Measurements from ENCODE around the gene ZBTB9.

- no peak for TF ChIP-seq POLR2A (IDR thresholded peaks at IDR 0.05)
- TF ChIP-seq CTCF (IDR thresholded peaks at IDR 0.05): no peak
- no peak for TF ChIP-seq POLR2AphosphoS5 (IDR thresholded peaks at IDR 0.05)
These were observed 1.9 kb upstream of the ZBTB9 start for GRCh38 chr6:33452496-33452895.

Measured in suprapubic skin (tissue), 4 donors.